WTC11 (cell line): Measurements from ENCODE around the gene SHPK. TPM values are rescaled to one million over a fixed set of nuclear protein-coding genes. Genes with fewer than 3 reads are reported as not detected.
A peak's percentile ranks its signal among the peaks of the same experiment; 100 is the strongest.

Experiments
- ATAC-seq: fragments of 200-7000 bp; cut with Tn5 transposase; 2 replicates; pipeline ENCODE4 v1.10.0; 2021; ENCODE audit warnings: mild to moderate bottlenecking, moderate library complexity
- CTCF ChIA-PET: fragments of 300-600 bp; sonication (Branson Sonifier 250); formaldehyde crosslinking; loops from one replicate; lab custom pipeline; 2021; ENCODE audit warnings: antibody characterized with exemption; lab: Charles Lee
- POLR2A ChIA-PET: fragments of 350-600 bp; sonication (Branson Sonifier 250); formaldehyde crosslinking; loops from one replicate; lab custom pipeline; 2021; ENCODE audit warnings: antibody characterized with exemption; lab: Charles Lee
- DNase-seq: peaks from one replicate; pipeline ENCODE4 v3.0.0; 2021; ENCODE audit warnings: low spot score
- H3K27ac Mint-ChIP-seq: 2 replicates; pipeline ENCODE4 v1.8.0; 2021; ENCODE audit warnings: mixed read lengths
- H3K27me3 Mint-ChIP-seq: 2 replicates; pipeline ENCODE4 v1.8.0; 2021; ENCODE audit warnings: low read depth, mild to moderate bottlenecking, moderate library complexity, mixed read lengths
- H3K36me3 Mint-ChIP-seq: 2 replicates; pipeline ENCODE4 v1.8.0; 2021; ENCODE audit warnings: mixed read lengths
- H3K4me1 Mint-ChIP-seq: 2 replicates; pipeline ENCODE4 v1.8.0; 2022; ENCODE audit warnings: mixed read lengths
- H3K4me3 Mint-ChIP-seq: 2 replicates; pipeline ENCODE4 v1.8.0; 2021; ENCODE audit warnings: mild to moderate bottlenecking, moderate library complexity, mixed read lengths
- H3K9me3 Mint-ChIP-seq: 2 replicates; pipeline ENCODE4 v1.8.0; 2021; ENCODE audit warnings: mixed read lengths
- ARID4B ChIP-seq: sonication (generic); formaldehyde crosslinking; IDR thresholded peaks from 2 replicates; pipeline ENCODE4 v1.8.0; 2023; ENCODE audit warnings: missing genetic modification reagents, mild to moderate bottlenecking, borderline replicate concordance
- ELF4 ChIP-seq: sonication (generic); formaldehyde crosslinking; IDR thresholded peaks from 2 replicates; pipeline ENCODE4 v1.8.1; 2022; ENCODE audit warnings: low read depth, mild to moderate bottlenecking, moderate library complexity, missing genetic modification reagents
- FOXJ3 ChIP-seq: sonication (generic); formaldehyde crosslinking; IDR thresholded peaks from 2 replicates; pipeline ENCODE4 v1.9.0; 2021; ENCODE audit warnings: missing genetic modification reagents, mild to moderate bottlenecking, borderline replicate concordance
- FOXP1 ChIP-seq: sonication (generic); formaldehyde crosslinking; IDR thresholded peaks from 2 replicates; pipeline ENCODE4 v1.8.0; 2022; ENCODE audit warnings: missing genetic modification reagents, mild to moderate bottlenecking, moderate library complexity, borderline replicate concordance
- JUN ChIP-seq: sonication (generic); formaldehyde crosslinking; IDR thresholded peaks from 2 replicates; pipeline ENCODE4 v1.8.0; 2023; ENCODE audit warnings: mild to moderate bottlenecking, missing genetic modification reagents
- KAT7 ChIP-seq: sonication (generic); formaldehyde crosslinking; IDR thresholded peaks from 2 replicates; pipeline ENCODE4 v1.8.1; 2023; ENCODE audit warnings: missing genetic modification reagents, mild to moderate bottlenecking, borderline replicate concordance
- MAX ChIP-seq: sonication (generic); formaldehyde crosslinking; IDR thresholded peaks from 2 replicates; pipeline ENCODE4 v1.8.0; 2022; ENCODE audit warnings: mild to moderate bottlenecking, missing genetic modification reagents
- MLX ChIP-seq: sonication (generic); formaldehyde crosslinking; IDR thresholded peaks from 2 replicates; pipeline ENCODE4 v1.8.1; 2023; ENCODE audit warnings: mild to moderate bottlenecking, missing genetic modification reagents, moderate library complexity
- NR1H2 ChIP-seq: sonication (generic); formaldehyde crosslinking; IDR thresholded peaks from 2 replicates; pipeline ENCODE4 v1.9.0; 2021; ENCODE audit warnings: mild to moderate bottlenecking, moderate library complexity, missing genetic modification reagents
- RELA ChIP-seq: sonication (generic); formaldehyde crosslinking; IDR thresholded peaks from 2 replicates; pipeline ENCODE4 v1.8.1; 2022; ENCODE audit warnings: missing genetic modification reagents, mild to moderate bottlenecking, borderline replicate concordance
- TEAD4 ChIP-seq: sonication (generic); formaldehyde crosslinking; IDR thresholded peaks from 2 replicates; pipeline ENCODE4 v1.8.0; 2022; ENCODE audit warnings: mild to moderate bottlenecking, missing genetic modification reagents
- TP53 ChIP-seq: sonication (generic); formaldehyde crosslinking; IDR thresholded peaks from 2 replicates; pipeline ENCODE4 v1.8.1; 2023; ENCODE audit warnings: mild to moderate bottlenecking, missing genetic modification reagents
- ZBTB21 ChIP-seq: sonication (generic); formaldehyde crosslinking; IDR thresholded peaks from 2 replicates; pipeline ENCODE4 v1.8.1; 2023; ENCODE audit warnings: mild to moderate bottlenecking, missing genetic modification reagents, borderline replicate concordance
- ZNF138 ChIP-seq: sonication (generic); formaldehyde crosslinking; conservative IDR thresholded peaks from 2 replicates; pipeline ENCODE4 v1.8.1; 2022; ENCODE audit warnings: mild to moderate bottlenecking, moderate library complexity, missing genetic modification reagents
- ZNF423 ChIP-seq: fragments of 250-450 bp; sonication (Bioruptor Pico); IDR thresholded peaks from 2 replicates; pipeline ENCODE4 v2.1.2; 2022; ENCODE audit warnings: mild to moderate bottlenecking, moderate library complexity
- ZNF671 ChIP-seq: fragments of 250-450 bp; sonication (Bioruptor Pico); IDR thresholded peaks from 2 replicates; pipeline ENCODE4 v1.8.0; 2021; ENCODE audit warnings: mild to moderate bottlenecking
- total RNA-seq: library from RNA; stranded (reverse); gene quantifications from 3 replicates; pipeline ENCODE4 v1.2.3, GENCODE V29; 2021
- TF ChIP-seq, protein P1 (sequence below): sonication (generic); formaldehyde crosslinking; IDR thresholded peaks from 2 replicates; pipeline ENCODE4 v1.8.0; 2022; ENCODE audit warnings: missing genetic modification reagents
- TF ChIP-seq, protein P2 (sequence below): fragments of 250-450 bp; sonication (Bioruptor Pico); IDR thresholded peaks from 2 replicates; pipeline ENCODE4 v1.9.0; 2021; ENCODE audit warnings: mild to moderate bottlenecking
- TF ChIP-seq, protein P3 (sequence below): sonication (generic); formaldehyde crosslinking; IDR thresholded peaks from 2 replicates; pipeline ENCODE4 v1.8.0; 2023; ENCODE audit warnings: mild to moderate bottlenecking, missing genetic modification reagents

SHPK gene
- total RNA-seq, 1 experiment from 2014 or later, result 29.2 TPM

- no peaks in the 10 kb centered on the region for H3K27me3 Mint-ChIP-seq
- no peaks in the 10 kb centered on the region for H3K9me3 Mint-ChIP-seq
- DNase-seq (peak; percentile 73), ATAC-seq (peak; percentile 41)
- POLR2A ChIA-PET, result interaction anchor here (0.5 to 1.7 kb wide), 4 partner anchors 28 to 983 kb away, joined by 3 to 5 read pairs (median 4); partner anchors contain the start of genes CTNS, HASPIN, P2RX5 and SHPK
- CTCF ChIA-PET, result interaction anchor here (0.7 to 3.2 kb wide), 6 partner anchors 16 to 179 kb away, joined by 3 to 20 read pairs (median 4); partner anchors contain the start of genes NCBP3 and P2RX5
- peaks cover 20% of the 10 kb centered on the region for H3K4me1 Mint-ChIP-seq
- H3K36me3 Mint-ChIP-seq, result peaks cover 18% of the 10 kb centered on the region
- H3K27ac Mint-ChIP-seq, result peak overlapping the region; percentile 68
- H3K4me3 Mint-ChIP-seq, result peak overlapping the region; percentile 99
- no peak for TF ChIP-seq TEAD4 (CRISPR knock-in tag)
- TF ChIP-seq JUN (CRISPR knock-in tag), result 0 out of 2 replicates have a peak, but pooled peaks have one; percentile 62
- TF ChIP-seq, protein P1, sequence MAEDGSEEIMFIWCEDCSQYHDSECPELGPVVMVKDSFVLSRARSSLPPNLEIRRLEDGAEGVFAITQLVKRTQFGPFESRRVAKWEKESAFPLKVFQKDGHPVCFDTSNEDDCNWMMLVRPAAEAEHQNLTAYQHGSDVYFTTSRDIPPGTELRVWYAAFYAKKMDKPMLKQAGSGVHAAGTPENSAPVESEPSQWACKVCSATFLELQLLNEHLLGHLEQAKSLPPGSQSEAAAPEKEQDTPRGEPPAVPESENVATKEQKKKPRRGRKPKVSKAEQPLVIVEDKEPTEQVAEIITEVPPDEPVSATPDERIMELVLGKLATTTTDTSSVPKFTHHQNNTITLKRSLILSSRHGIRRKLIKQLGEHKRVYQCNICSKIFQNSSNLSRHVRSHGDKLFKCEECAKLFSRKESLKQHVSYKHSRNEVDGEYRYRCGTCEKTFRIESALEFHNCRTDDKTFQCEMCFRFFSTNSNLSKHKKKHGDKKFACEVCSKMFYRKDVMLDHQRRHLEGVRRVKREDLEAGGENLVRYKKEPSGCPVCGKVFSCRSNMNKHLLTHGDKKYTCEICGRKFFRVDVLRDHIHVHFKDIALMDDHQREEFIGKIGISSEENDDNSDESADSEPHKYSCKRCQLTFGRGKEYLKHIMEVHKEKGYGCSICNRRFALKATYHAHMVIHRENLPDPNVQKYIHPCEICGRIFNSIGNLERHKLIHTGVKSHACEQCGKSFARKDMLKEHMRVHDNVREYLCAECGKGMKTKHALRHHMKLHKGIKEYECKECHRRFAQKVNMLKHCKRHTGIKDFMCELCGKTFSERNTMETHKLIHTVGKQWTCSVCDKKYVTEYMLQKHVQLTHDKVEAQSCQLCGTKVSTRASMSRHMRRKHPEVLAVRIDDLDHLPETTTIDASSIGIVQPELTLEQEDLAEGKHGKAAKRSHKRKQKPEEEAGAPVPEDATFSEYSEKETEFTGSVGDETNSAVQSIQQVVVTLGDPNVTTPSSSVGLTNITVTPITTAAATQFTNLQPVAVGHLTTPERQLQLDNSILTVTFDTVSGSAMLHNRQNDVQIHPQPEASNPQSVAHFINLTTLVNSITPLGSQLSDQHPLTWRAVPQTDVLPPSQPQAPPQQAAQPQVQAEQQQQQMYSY (CRISPR knock-in tag), result no peak
- TF ChIP-seq ZBTB21 (CRISPR knock-in tag), result no peak
- TF ChIP-seq NR1H2 (CRISPR knock-in tag), result no peak
- TF ChIP-seq FOXP1, result no peak
- TF ChIP-seq FOXJ3 (CRISPR knock-in tag), result no peak
- peak; percentile 39; the same call in 1 of the 2 replicates for TF ChIP-seq TP53
- TF ChIP-seq ZNF423 (CRISPR knock-in tag), result no peak
- TF ChIP-seq MLX (CRISPR knock-in tag), result no peak
- no peak for TF ChIP-seq ZNF671 (CRISPR knock-in tag)
- TF ChIP-seq, protein P2, sequence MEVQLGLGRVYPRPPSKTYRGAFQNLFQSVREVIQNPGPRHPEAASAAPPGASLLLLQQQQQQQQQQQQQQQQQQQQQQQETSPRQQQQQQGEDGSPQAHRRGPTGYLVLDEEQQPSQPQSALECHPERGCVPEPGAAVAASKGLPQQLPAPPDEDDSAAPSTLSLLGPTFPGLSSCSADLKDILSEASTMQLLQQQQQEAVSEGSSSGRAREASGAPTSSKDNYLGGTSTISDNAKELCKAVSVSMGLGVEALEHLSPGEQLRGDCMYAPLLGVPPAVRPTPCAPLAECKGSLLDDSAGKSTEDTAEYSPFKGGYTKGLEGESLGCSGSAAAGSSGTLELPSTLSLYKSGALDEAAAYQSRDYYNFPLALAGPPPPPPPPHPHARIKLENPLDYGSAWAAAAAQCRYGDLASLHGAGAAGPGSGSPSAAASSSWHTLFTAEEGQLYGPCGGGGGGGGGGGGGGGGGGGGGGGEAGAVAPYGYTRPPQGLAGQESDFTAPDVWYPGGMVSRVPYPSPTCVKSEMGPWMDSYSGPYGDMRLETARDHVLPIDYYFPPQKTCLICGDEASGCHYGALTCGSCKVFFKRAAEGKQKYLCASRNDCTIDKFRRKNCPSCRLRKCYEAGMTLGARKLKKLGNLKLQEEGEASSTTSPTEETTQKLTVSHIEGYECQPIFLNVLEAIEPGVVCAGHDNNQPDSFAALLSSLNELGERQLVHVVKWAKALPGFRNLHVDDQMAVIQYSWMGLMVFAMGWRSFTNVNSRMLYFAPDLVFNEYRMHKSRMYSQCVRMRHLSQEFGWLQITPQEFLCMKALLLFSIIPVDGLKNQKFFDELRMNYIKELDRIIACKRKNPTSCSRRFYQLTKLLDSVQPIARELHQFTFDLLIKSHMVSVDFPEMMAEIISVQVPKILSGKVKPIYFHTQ (CRISPR knock-in tag), result no peak
- TF ChIP-seq, protein P3, sequence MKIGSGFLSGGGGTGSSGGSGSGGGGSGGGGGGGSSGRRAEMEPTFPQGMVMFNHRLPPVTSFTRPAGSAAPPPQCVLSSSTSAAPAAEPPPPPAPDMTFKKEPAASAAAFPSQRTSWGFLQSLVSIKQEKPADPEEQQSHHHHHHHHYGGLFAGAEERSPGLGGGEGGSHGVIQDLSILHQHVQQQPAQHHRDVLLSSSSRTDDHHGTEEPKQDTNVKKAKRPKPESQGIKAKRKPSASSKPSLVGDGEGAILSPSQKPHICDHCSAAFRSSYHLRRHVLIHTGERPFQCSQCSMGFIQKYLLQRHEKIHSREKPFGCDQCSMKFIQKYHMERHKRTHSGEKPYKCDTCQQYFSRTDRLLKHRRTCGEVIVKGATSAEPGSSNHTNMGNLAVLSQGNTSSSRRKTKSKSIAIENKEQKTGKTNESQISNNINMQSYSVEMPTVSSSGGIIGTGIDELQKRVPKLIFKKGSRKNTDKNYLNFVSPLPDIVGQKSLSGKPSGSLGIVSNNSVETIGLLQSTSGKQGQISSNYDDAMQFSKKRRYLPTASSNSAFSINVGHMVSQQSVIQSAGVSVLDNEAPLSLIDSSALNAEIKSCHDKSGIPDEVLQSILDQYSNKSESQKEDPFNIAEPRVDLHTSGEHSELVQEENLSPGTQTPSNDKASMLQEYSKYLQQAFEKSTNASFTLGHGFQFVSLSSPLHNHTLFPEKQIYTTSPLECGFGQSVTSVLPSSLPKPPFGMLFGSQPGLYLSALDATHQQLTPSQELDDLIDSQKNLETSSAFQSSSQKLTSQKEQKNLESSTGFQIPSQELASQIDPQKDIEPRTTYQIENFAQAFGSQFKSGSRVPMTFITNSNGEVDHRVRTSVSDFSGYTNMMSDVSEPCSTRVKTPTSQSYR (CRISPR knock-in tag), result 0 out of 2 replicates have a peak, but pooled peaks have one; percentile 29
- no peak for TF ChIP-seq ZNF138 (CRISPR knock-in tag)
- no peak for TF ChIP-seq MAX
- no peak for TF ChIP-seq ELF4 (CRISPR knock-in tag)
- 0 out of 2 replicates have a peak, but pooled peaks have one; percentile 56 for TF ChIP-seq KAT7 (CRISPR knock-in tag)
- no peak for TF ChIP-seq RELA (CRISPR knock-in tag)
- no peak for TF ChIP-seq ARID4B (CRISPR knock-in tag)
These were observed 31.6 kb upstream of the SHPK start for GRCh38 chr17:3667366-3668278.
